C4-2B (cell line): ENCODE results near the gene ZNF141.

Experiments
- CTCF ChIP-seq: fragments of 450-650 bp; conservative IDR thresholded peaks from 2 replicates; pipeline ENCODE4 v1.5.1; 2017; ENCODE audit warnings: mild to moderate bottlenecking
- ZFX ChIP-seq: fragments of 450-650 bp; IDR thresholded peaks from 2 replicates; pipeline ENCODE4 v1.6.1; 2017

- no peak for TF ChIP-seq CTCF
- no peak for TF ChIP-seq ZFX
Observed at GRCh38 chr4:314296-314903, 23.2 kb upstream of the ZNF141 start.
